ENCODE data around the gene PAPOLB. TPM values are rescaled to one million over a fixed set of nuclear protein-coding genes. Genes with fewer than 3 reads are reported as not detected.

PAPOLB gene
- total and polyA plus RNA-seq, 10 of the 15 experiments (the other 5 are each of a cell fraction or from before 2014, with no cell fraction given): 0.01 TPM; not detected in 9

GRCh38 chr7:4883372-4884144 lies 21.7 kb upstream of the PAPOLB start, which contains the start of gene RADIL (continued):
- TF ChIP-seq CUX1 (IDR thresholded peaks at IDR 0.05; ENCODE audit: insufficient replicate concordance, low read depth, low read length): no peak
- TF ChIP-seq KLF5 (IDR thresholded peaks at IDR 0.05; ENCODE audit: partially characterized antibody): no peak
- no peak for TF ChIP-seq USF1 (IDR thresholded peaks at IDR 0.05; ENCODE audit: borderline replicate concordance, extremely low read length, insufficient read depth, low read depth, low read length)
- TF ChIP-seq ZNF24 (IDR thresholded peaks at IDR 0.05): no peak

GRCh38 chr7:4883033-4883371 lies 21.2 kb upstream of the PAPOLB start:
- peak overlapping the region; percentile 30; the same call in 1 of the 2 replicates for H3K4me2 ChIP-seq (ENCODE audit: control insufficient read depth, insufficient read depth)
- ChIA-PET RAD21 (ENCODE audit: unreplicated experiment) (no interaction called here), POLR2A (no interaction called here), SMC1A (ENCODE audit: uncharacterized antibody, unreplicated experiment) (no interaction called here), CTCF (interaction anchor here (0.7 kb wide), 1 partner anchor 129 kb away, joined by 3 read pairs; no protein-coding TSS in a partner anchor)
- no peak overlapping the region for H2AFZ ChIP-seq (ENCODE audit: control insufficient read depth, low read depth, low read length)
- in situ Hi-C loops (cut with MboI): no loop called here
- no peak overlapping the region for H3K9ac ChIP-seq (ENCODE audit: control insufficient read depth, insufficient read depth, low read length)
- no peaks in the 10 kb centered on the region for H4K20me1 ChIP-seq (ENCODE audit: control insufficient read depth, insufficient read depth)
- DNase-seq (ENCODE audit: low read depth, low spot score) (no peak), ATAC-seq (no peak), FAIRE-seq (no peak)
- H3K27me3 ChIP-seq (replicated peaks in 1 of 2; ENCODE audit: control insufficient read depth in 2 of 2, insufficient read depth in 2 of 2, low read length in 1 of 2): peaks cover 3% of the 10 kb centered on the region in 2 experiments
- H3K9me3 ChIP-seq (replicated peaks; ENCODE audit: control insufficient read depth, insufficient read depth, low read length): no peaks in the 10 kb centered on the region
- BruUV-seq (replicated peaks): no TSS peak
- H3K79me2 ChIP-seq (ENCODE audit: control insufficient read depth, insufficient read depth, low read length): no peaks in the 10 kb centered on the region
- H3K36me3 ChIP-seq (ENCODE audit: control insufficient read depth in 2 of 2, insufficient read depth in 2 of 2, low read length in 1 of 2): no peaks in the 10 kb centered on the region
- H3K27ac ChIP-seq (ENCODE audit: control insufficient read depth, insufficient read depth): no peak overlapping the region
- no peak overlapping the region for H3K4me3 ChIP-seq
- no peak for TF ChIP-seq NR2C2 (IDR thresholded peaks at IDR 0.05; ENCODE audit: borderline replicate concordance, control insufficient read depth, insufficient read length, low read depth)
- H3K4me1 ChIP-seq (ENCODE audit: control insufficient read depth, insufficient read depth, low read length): no peaks in the 10 kb centered on the region
- intact Hi-C loops (cut with micrococcal nuclease; ENCODE audit: unreplicated experiment): no loop called here
- WGBS (ENCODE audit: insufficient coverage, insufficient replicate concordance, low lambda C conversion rate, missing lambda C conversion rate): 33% methylated on average over 21 of the region's 36 CpGs

Data from GM12878 (cell line).